HG03039 (cell line): ENCODE results near the gene SLC9A9.

ENCODE experiments used
- ATAC-seq: cut with Tn5 transposase; IDR thresholded peaks from one replicate; pipeline ENCODE4 v1.9.1; 2021; ENCODE audit warnings: mild to moderate bottlenecking, moderate library complexity; ENCODE audit not compliant: unreplicated experiment

Gene SLC9A9

DNA sequence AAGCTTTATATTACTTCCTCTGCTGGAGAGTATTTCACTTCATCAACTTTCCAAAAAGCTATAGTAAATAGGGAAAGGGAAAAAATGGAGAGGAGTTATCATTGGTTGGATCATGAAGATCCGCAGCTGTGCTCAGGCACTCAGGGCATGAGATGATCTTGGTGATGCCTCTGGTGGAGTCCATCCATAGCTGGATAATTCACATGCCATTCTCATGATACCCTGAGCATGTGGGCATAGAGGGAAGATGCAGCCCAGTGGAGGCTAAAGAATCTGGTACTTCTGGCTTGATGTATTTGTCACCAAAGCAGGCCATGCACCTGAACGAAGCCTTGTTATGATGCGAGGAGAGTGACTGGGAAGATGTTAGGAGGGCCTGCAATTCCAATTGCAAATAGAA is 578.5 kb downstream of the SLC9A9 start:
- no peak for ATAC-seq

GRCh38 chr3:143267989-143268388 is 580.3 kb downstream of the SLC9A9 start:
- no peak for ATAC-seq

- ATAC-seq = no peak
Measured at GRCh38 chr3:143266927-143267326, 581.3 kb downstream of the SLC9A9 start.

- no peak for ATAC-seq
Measured at GRCh38 chr3:143266511-143266910, 581.8 kb downstream of the SLC9A9 start.

GRCh38 chr3:143265501-143266070 is 582.7 kb downstream of the SLC9A9 start:
- no peak for ATAC-seq

DNA sequence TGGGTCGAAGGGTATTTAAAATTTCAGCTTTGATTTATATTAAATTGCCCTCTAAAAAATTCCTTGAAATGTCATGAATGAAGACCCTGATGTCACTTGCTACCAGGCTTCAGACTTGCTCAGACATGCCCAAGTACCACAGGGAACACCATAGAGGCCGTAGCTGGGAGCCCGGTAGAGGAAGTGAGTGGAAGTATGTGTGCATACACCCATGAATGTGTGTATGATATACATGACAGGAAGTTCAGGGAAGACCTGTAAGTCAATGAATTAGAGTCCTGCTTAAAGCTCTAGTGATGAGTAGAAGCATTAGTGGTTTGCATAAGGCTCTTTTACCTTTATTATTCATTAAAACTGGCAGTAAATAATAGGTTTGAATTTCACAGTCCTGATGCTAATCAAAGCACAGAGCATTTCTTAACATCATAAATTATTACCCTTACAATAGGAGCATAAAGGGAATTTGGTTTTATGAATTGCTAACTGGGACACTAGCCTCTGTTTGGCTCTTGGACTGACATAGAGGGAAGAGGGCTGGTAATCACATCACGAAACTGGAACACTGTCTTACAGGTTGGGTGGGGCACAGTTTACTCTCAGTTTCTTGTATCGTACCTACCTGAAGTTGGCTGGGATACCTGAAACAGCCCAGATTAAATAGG is 584.3 kb downstream of the SLC9A9 start:
- no peak for ATAC-seq

DNA sequence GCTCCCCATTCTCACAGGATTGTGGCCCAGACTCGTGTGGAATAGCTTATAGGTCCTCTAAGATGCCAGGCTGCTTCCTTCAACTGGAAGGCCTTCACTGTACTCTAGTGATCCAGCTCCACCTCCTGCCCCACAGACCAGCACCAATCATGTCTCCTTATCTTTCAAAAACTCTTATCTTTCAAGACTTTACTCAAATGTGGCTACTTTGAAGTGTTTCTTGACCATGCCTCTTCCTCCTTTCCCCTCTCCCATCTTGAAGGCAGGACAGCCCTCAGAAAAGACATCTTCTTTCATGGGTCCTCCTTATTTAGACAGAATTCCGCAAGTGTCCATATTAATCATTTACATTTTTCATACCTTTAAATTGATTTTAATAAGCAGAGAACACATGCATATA is 586.4 kb downstream of the SLC9A9 start:
- ATAC-seq = no peak

DNA sequence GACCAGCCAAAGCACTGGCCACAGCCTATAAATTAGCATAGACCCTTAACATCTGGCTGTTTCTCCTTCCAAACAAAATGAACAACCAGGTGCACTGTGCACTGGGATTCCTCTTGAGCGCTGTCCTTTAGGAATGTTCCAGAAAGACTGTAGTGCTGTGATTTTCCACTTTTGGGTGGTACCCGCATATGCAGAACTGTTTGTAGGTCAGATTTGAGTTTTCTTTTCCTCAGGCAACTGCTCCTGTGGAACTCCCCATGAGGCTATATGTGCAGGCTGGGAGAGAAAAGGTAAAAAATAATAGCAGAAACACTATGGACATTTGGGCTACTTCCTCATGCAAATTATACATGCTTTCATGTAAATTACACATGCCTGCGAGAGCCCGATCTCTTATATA is 589.6 kb downstream of the SLC9A9 start:
- no peak for ATAC-seq

GRCh38 chr3:143256416-143256815 is 591.9 kb downstream of the SLC9A9 start:
- ATAC-seq = no peak

DNA sequence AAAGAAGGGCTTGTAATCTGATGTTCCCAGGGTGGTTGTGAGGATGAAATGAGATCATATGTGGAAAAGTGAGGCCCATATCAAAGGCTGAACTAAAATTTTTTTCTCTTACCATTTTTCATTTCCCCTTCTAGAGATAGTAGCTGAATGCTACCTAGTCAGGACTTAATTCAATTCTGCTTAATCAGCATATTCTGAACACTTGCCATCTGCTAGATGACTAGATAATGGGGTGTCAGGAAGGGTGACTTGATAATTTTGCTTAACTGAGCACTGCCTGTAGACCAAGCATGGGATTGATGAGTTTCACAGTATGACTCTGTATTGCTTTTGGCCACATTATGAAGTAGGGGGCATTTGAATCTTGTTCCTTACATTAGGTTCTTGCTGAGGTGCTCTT is 592.5 kb downstream of the SLC9A9 start:
- ATAC-seq = no peak

DNA sequence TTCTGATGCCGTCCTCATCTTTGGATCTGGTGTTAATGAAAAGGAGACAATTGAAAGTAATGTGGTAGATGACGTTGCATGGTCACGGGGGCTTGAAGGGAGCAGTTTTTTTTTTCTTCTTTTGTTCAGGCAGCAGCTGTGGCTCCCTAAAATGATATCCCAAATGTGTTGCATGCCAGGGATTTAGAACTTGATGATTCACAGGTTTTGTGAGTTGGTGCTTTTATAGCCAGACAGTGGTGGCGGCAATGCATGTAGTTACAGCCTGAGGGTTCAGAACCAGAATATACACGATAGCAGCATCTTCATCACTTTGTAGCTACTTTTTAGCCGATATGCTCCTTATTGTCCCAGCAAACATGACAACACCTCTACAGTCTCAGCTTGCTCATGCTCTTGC is 595.3 kb downstream of the SLC9A9 start:
- no peak for ATAC-seq

- ATAC-seq = no peak
Measured at GRCh38 chr3:143249014-143249413, 599.3 kb downstream of the SLC9A9 start.

GRCh38 chr3:143247073-143247472 is 601.2 kb downstream of the SLC9A9 start:
- no peak for ATAC-seq

- no peak for ATAC-seq
Measured at GRCh38 chr3:143245692-143246091, 602.6 kb downstream of the SLC9A9 start.

DNA sequence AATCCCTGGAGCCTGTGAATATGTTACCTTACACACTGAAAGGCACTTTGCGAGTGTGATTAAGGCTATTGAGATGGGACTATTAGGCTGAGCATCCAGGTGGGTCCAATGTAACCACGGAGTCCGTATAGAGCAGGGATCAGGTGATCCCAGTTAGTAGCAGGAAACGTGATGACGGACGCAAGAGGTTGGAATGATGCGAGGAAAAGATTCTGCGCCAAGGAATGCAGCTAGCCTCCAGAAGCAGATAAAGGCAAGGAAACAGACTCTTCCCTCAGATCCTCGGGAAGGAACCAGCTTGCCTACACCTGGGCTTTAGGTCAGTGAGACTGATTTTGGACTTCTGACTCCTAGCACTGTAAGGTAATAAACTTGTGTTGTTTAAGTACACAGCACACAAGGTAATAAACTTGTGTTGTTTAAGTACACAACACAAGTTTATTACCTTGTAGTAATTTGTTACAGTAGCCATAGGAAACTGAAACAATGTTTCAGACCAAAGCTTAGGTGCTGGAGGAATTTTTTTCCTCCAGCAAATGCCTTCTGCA is 603.7 kb downstream of the SLC9A9 start:
- no peak for ATAC-seq

DNA sequence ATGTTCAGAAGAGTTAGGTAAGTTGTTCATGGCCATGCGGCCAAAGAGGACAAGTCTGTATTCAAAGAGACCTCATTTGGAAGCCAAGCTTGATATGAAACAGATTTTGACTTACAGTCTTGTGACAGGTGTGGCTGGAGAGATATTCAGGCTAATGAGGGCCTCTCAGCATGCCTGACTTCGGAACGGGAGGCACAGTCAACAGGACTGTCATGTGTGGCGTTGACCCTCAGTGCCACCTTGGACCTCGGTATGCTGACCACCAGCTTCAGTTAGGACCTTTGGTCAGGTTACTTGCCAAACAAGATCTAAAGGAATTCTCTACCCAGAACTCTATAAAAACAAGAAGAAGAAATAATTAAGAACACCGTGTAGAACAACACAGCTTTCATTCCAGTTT is 604.6 kb downstream of the SLC9A9 start:
- ATAC-seq = no peak

GRCh38 chr3:143242691-143243090 is 605.6 kb downstream of the SLC9A9 start:
- ATAC-seq = no peak

GRCh38 chr3:143242101-143242500 is 606.2 kb downstream of the SLC9A9 start:
- ATAC-seq = no peak

DNA sequence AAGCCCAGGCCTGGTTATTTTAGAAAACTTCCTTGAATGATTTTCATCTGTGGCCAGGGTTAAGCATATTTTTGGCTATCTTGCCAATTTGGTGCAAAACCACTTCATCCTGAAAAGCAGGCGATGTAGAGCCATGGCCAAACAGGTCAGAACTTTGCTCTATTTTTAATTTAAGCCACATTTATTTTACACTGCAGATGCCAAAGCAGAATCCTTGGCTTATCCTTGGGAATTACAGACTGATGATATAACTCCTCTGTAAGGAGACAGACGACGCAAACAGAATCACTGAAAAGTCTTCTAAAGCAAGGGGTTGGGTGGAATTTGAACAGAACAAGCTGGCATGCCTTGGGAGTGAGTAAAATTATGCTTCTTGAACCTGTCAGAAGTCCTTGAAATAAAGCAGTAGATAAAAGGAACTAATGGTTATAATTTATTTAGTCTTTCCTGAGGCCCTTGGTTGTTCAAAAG is 606.8 kb downstream of the SLC9A9 start:
- no peak for ATAC-seq

DNA sequence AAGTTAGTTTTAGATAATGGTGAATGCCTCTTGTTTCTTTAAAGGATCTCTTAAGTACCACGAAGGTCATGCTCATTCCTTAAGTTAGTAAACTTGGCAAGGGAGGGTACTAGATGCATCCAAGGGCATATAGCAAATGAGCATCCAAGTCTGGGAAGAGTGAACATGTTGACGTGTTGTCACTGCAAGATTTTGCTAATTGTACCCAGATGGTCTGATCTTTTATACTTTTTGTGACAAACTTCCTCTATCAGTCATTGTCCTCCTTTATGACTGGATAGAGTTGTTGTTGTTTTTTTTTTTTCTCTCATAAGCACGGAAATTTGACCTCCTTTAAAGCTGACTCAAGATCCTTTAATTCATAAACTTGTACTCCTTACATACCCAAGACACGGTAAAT is 607.4 kb downstream of the SLC9A9 start:
- no peak for ATAC-seq

- ATAC-seq = no peak
Measured at GRCh38 chr3:143239031-143239430, 609.2 kb downstream of the SLC9A9 start.

- no peak for ATAC-seq
Measured at GRCh38 chr3:143237077-143237627, 611.1 kb downstream of the SLC9A9 start.
